ENCODE results near the gene SORCS2.

GRCh38 chr4:7161721-7162214, 30.6 kb upstream of the SORCS2 start:
- TF ChIP-seq CTCF (CRISPR knock-in tag; IDR thresholded peaks at IDR 0.05), result no peak
- no peak for TF ChIP-seq TBL1XR1 (IDR thresholded peaks at IDR 0.05; ENCODE audit: borderline replicate concordance, low read length, partially characterized antibody)
- TF ChIP-seq, protein P1, sequence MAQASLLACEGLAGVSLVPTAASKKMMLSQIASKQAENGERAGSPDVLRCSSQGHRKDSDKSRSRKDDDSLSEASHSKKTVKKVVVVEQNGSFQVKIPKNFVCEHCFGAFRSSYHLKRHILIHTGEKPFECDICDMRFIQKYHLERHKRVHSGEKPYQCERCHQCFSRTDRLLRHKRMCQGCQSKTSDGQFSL (CRISPR knock-in tag; IDR thresholded peaks at IDR 0.05), result no peak
- TF ChIP-seq, protein P2, sequence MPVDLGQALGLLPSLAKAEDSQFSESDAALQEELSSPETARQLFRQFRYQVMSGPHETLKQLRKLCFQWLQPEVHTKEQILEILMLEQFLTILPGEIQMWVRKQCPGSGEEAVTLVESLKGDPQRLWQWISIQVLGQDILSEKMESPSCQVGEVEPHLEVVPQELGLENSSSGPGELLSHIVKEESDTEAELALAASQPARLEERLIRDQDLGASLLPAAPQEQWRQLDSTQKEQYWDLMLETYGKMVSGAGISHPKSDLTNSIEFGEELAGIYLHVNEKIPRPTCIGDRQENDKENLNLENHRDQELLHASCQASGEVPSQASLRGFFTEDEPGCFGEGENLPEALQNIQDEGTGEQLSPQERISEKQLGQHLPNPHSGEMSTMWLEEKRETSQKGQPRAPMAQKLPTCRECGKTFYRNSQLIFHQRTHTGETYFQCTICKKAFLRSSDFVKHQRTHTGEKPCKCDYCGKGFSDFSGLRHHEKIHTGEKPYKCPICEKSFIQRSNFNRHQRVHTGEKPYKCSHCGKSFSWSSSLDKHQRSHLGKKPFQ (CRISPR knock-in tag; IDR thresholded peaks at IDR 0.05; ENCODE audit: insufficient replicate concordance), result no peak
- no peak for TF ChIP-seq POLR2A (IDR thresholded peaks at IDR 0.05; ENCODE audit: insufficient read depth in 1 of 2, low read depth in 2 of 2, low read length in 2 of 2)
- no peak for TF ChIP-seq SP5 (CRISPR knock-in tag; IDR thresholded peaks at IDR 0.05; ENCODE audit: borderline replicate concordance, low read depth)
- TF ChIP-seq ERF (CRISPR knock-in tag; IDR thresholded peaks at IDR 0.05), result no peak
- no peak for TF ChIP-seq NAIF1 (CRISPR knock-in tag; IDR thresholded peaks at IDR 0.05; ENCODE audit: borderline replicate concordance)
- TF ChIP-seq, protein P3, sequence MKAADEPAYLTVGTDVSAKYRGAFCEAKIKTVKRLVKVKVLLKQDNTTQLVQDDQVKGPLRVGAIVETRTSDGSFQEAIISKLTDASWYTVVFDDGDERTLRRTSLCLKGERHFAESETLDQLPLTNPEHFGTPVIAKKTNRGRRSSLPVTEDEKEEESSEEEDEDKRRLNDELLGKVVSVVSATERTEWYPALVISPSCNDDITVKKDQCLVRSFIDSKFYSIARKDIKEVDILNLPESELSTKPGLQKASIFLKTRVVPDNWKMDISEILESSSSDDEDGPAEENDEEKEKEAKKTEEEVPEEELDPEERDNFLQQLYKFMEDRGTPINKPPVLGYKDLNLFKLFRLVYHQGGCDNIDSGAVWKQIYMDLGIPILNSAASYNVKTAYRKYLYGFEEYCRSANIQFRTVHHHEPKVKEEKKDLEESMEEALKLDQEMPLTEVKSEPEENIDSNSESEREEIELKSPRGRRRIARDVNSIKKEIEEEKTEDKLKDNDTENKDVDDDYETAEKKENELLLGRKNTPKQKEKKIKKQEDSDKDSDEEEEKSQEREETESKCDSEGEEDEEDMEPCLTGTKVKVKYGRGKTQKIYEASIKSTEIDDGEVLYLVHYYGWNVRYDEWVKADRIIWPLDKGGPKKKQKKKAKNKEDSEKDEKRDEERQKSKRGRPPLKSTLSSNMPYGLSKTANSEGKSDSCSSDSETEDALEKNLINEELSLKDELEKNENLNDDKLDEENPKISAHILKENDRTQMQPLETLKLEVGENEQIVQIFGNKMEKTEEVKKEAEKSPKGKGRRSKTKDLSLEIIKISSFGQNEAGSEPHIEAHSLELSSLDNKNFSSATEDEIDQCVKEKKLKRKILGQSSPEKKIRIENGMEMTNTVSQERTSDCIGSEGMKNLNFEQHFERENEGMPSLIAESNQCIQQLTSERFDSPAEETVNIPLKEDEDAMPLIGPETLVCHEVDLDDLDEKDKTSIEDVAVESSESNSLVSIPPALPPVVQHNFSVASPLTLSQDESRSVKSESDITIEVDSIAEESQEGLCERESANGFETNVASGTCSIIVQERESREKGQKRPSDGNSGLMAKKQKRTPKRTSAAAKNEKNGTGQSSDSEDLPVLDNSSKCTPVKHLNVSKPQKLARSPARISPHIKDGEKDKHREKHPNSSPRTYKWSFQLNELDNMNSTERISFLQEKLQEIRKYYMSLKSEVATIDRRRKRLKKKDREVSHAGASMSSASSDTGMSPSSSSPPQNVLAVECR (CRISPR knock-in tag; IDR thresholded peaks at IDR 0.05; ENCODE audit: borderline replicate concordance), result no peak
- TF ChIP-seq, protein P4, sequence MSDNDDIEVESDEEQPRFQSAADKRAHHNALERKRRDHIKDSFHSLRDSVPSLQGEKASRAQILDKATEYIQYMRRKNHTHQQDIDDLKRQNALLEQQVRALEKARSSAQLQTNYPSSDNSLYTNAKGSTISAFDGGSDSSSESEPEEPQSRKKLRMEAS (IDR thresholded peaks at IDR 0.05), result no peak
- TF ChIP-seq, protein P5, sequence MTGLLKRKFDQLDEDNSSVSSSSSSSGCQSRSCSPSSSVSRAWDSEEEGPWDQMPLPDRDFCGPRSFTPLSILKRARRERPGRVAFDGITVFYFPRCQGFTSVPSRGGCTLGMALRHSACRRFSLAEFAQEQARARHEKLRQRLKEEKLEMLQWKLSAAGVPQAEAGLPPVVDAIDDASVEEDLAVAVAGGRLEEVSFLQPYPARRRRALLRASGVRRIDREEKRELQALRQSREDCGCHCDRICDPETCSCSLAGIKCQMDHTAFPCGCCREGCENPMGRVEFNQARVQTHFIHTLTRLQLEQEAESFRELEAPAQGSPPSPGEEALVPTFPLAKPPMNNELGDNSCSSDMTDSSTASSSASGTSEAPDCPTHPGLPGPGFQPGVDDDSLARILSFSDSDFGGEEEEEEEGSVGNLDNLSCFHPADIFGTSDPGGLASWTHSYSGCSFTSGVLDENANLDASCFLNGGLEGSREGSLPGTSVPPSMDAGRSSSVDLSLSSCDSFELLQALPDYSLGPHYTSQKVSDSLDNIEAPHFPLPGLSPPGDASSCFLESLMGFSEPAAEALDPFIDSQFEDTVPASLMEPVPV (CRISPR knock-in tag; IDR thresholded peaks at IDR 0.05), result no peak
